ENCODE measurements around the gene NUP214.

- TF ChIP-seq CTCF (conservative IDR thresholded peaks at IDR 0.05; ENCODE audit: low read depth, low read length): no peak
- TF ChIP-seq EZH2 (IDR thresholded peaks at IDR 0.05; ENCODE audit: borderline replicate concordance, low read depth, low read length, poor library complexity, severe bottlenecking): no peak
These were observed 156.8 kb downstream of the NUP214 start for GRCh38 chr9:131282175-131282574.
